Neural cell (in vitro differentiated cells): ENCODE results near the gene FOXO1. TPM values are rescaled to one million over a fixed set of nuclear protein-coding genes. Genes with fewer than 3 reads are reported as not detected.

Experiments used
- H2AFZ ChIP-seq: fragments of 200-600, 300-800 bp; sonication (generic), shearing (Covaris generic); 2 replicates; pipeline ENCODE4 v1.6.0; 2014; ENCODE audit warnings: low read depth, mild to moderate bottlenecking, antibody characterized with exemption, low read length, moderate library complexity
- H3F3A ChIP-seq: fragments of 200-600 bp; shearing (Covaris generic); 2 replicates; pipeline ENCODE4 v1.6.1; 2016; ENCODE audit warnings: mild to moderate bottlenecking, moderate library complexity, mixed read lengths, antibody characterized with exemption, low read length; ENCODE audit not compliant: insufficient read depth, poor library complexity, severe bottlenecking
- H3K27ac ChIP-seq: fragments of 200-600, 300-800 bp; sonication (generic), shearing (Covaris generic); 2 replicates; pipeline ENCODE4 v1.5.1; 2014; ENCODE audit warnings: mild to moderate bottlenecking, low read length, moderate library complexity
- H3K27me3 ChIP-seq: fragments of 300-800, 200-600 bp; sonication (generic), shearing (Covaris generic); 2 replicates; pipeline ENCODE4 v1.6.0; 2014; ENCODE audit warnings: mild to moderate bottlenecking, low read depth, low read length, moderate library complexity; ENCODE audit not compliant: insufficient read depth
- H3K36me3 ChIP-seq: fragments of 300-800, 200-600 bp; sonication (generic), shearing (Covaris generic); 2 replicates; pipeline ENCODE4 v1.5.1; 2014; ENCODE audit warnings: mild to moderate bottlenecking, antibody characterized with exemption, low read length, moderate library complexity; ENCODE audit not compliant: insufficient read depth
- H3K4me2 ChIP-seq: fragments of 300-800, 200-600 bp; sonication (generic), shearing (Covaris generic); 2 replicates; pipeline ENCODE4 v1.6.0; 2014; ENCODE audit warnings: mild to moderate bottlenecking, low read length
- H3K4me3 ChIP-seq: fragments of 300-800, 200-600 bp; sonication (generic), shearing (Covaris generic); 2 replicates; pipeline ENCODE4 v1.5.1; 2014; ENCODE audit warnings: mild to moderate bottlenecking, low read length, moderate library complexity
- H3K79me2 ChIP-seq: fragments of 200-600 bp; shearing (Covaris generic); replicated peaks from 2 replicates; pipeline ENCODE4 v1.6.0; 2014; ENCODE audit warnings: mild to moderate bottlenecking, low read length, moderate library complexity; ENCODE audit not compliant: insufficient read depth
- H3K9ac ChIP-seq: fragments of 300-800, 200-600 bp; sonication (generic), shearing (Covaris generic); 2 replicates; pipeline ENCODE4 v1.6.1; 2016; ENCODE audit warnings: mild to moderate bottlenecking, low read length, mixed read lengths
- H3K9me2 ChIP-seq: fragments of 200-600 bp; shearing (Covaris generic); 2 replicates; pipeline ENCODE4 v1.6.1; 2016; ENCODE audit warnings: mild to moderate bottlenecking, low read length, mixed read lengths; ENCODE audit not compliant: insufficient read depth
- H3K9me3 ChIP-seq: fragments of 200-600, 300-800 bp; sonication (generic), shearing (Covaris generic); 2 replicates; pipeline ENCODE4 v1.6.1; 2016; ENCODE audit warnings: mild to moderate bottlenecking, mixed run types, low read length, moderate library complexity, mixed read lengths
- H4K20me1 ChIP-seq: fragments of 200-600 bp; shearing (Covaris generic); 2 replicates; pipeline ENCODE4 v1.6.1; 2016; ENCODE audit warnings: mild to moderate bottlenecking, mixed run types; ENCODE audit not compliant: insufficient read depth
- EP300 ChIP-seq: fragments of 450-650 bp; conservative IDR thresholded peaks from 2 replicates; pipeline ENCODE4 v1.6.1; 2014; ENCODE audit warnings: antibody characterized with exemption, mild to moderate bottlenecking, moderate library complexity; ENCODE audit not compliant: poor library complexity, severe bottlenecking
- EZH2 ChIP-seq: fragments of 200-600, 300-800 bp; shearing (Covaris generic), sonication (generic); IDR thresholded peaks from 2 replicates; pipeline ENCODE4 v1.6.1; 2014; ENCODE audit warnings: antibody characterized with exemption, low read length, borderline replicate concordance, mild to moderate bottlenecking; ENCODE audit not compliant: insufficient read depth, poor library complexity, severe bottlenecking
- MXI1 ChIP-seq: fragments of 450-650 bp; conservative IDR thresholded peaks from 2 replicates; pipeline ENCODE4 v1.6.1; 2014; ENCODE audit warnings: antibody characterized with exemption, mild to moderate bottlenecking; ENCODE audit not compliant: poor library complexity, severe bottlenecking
- POLR2AphosphoS5 ChIP-seq: IDR thresholded peaks from 2 replicates; pipeline ENCODE4 v1.6.1; 2012
- RAD21 ChIP-seq: fragments of 450-650 bp; conservative IDR thresholded peaks from 2 replicates; pipeline ENCODE4 v1.6.1; 2014; ENCODE audit warnings: antibody characterized with exemption, mild to moderate bottlenecking, moderate library complexity
- SMC3 ChIP-seq: fragments of 450-650 bp; conservative IDR thresholded peaks from 2 replicates; pipeline ENCODE4 v1.6.1; 2014; ENCODE audit warnings: antibody characterized with exemption, mild to moderate bottlenecking, moderate library complexity; ENCODE audit not compliant: poor library complexity
- TAF1 ChIP-seq: IDR thresholded peaks from 2 replicates; pipeline ENCODE4 v1.6.1; 2012; ENCODE audit warnings: low read depth
- polyA plus RNA-seq: library from polyadenylated mRNA; depleted of rRNA; stranded (reverse); fragments of >200 nt; gene quantifications from 2 replicates; pipeline ENCODE4 v1.2.3, GENCODE V29; 2014
- TF ChIP-seq, protein P1 (sequence below): fragments of 450-650 bp; IDR thresholded peaks from 2 replicates; pipeline ENCODE4 v1.5.1; 2014; ENCODE audit warnings: antibody characterized with exemption, mild to moderate bottlenecking, moderate library complexity; ENCODE audit not compliant: poor library complexity, severe bottlenecking
- TF ChIP-seq, protein P2 (sequence below): IDR thresholded peaks from 2 replicates; pipeline ENCODE4 v1.6.1; 2012; ENCODE audit warnings: borderline replicate concordance

FOXO1 gene
- polyA plus RNA-seq, 1 donor from 2014 or later, result 1.2 TPM

DNA sequence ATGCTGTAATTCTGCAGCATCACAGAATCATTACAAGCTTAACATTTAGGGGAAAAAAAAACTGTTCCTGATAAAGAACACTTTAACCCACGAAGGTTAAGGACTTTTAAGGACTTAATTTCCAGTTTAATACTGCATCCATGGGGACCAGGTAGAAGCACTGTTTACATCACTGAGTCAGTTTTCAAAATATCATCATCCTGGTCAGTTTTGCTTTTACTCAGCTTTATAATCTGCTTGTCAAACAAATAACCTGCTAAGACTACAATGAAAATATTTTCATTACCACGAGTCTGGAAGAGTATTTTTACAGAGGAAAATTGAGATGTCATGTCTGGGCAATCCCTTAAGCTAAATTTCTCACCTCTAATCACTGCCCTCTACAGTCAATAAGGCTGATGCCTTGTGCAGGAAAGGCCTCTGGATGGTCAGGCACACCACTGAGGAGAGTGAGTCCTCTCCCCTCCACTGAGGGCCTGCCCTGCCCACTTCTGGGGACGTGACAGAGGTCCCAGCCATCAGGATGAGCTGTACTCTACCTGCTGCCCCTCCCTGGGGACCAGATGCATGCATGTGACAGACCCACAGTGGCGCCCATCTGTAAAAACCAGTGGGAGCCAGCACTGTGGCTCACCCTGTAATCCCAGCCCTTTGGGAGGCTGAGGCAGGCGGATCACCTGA is 31.0 kb downstream of the FOXO1 start:
- Histone ChIP-seq H3K4me2 (no peak overlapping the region), H3K27ac (no peak overlapping the region), H3K27me3 (no peaks in the 10 kb centered on the region), H3K4me3 (no peak overlapping the region), H3K79me2 (no peaks in the 10 kb centered on the region), H3K9ac (no peak overlapping the region), H3K36me3 (no peaks in the 10 kb centered on the region), H2AFZ (no peak overlapping the region), H3F3A (no peaks in the 10 kb centered on the region), H4K20me1 (no peaks in the 10 kb centered on the region), H3K9me2 (no peaks in the 10 kb centered on the region), H3K9me3 (no peaks in the 10 kb centered on the region)
- TF ChIP-seq, protein P1, sequence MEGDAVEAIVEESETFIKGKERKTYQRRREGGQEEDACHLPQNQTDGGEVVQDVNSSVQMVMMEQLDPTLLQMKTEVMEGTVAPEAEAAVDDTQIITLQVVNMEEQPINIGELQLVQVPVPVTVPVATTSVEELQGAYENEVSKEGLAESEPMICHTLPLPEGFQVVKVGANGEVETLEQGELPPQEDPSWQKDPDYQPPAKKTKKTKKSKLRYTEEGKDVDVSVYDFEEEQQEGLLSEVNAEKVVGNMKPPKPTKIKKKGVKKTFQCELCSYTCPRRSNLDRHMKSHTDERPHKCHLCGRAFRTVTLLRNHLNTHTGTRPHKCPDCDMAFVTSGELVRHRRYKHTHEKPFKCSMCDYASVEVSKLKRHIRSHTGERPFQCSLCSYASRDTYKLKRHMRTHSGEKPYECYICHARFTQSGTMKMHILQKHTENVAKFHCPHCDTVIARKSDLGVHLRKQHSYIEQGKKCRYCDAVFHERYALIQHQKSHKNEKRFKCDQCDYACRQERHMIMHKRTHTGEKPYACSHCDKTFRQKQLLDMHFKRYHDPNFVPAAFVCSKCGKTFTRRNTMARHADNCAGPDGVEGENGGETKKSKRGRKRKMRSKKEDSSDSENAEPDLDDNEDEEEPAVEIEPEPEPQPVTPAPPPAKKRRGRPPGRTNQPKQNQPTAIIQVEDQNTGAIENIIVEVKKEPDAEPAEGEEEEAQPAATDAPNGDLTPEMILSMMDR, result no peak
- TF ChIP-seq SMC3 (no peak), RAD21 (no peak), EP300 (no peak), TAF1 (no peak), EZH2 (no peak), POLR2AphosphoS5 (no peak), MXI1 (no peak)
- TF ChIP-seq, protein P2, sequence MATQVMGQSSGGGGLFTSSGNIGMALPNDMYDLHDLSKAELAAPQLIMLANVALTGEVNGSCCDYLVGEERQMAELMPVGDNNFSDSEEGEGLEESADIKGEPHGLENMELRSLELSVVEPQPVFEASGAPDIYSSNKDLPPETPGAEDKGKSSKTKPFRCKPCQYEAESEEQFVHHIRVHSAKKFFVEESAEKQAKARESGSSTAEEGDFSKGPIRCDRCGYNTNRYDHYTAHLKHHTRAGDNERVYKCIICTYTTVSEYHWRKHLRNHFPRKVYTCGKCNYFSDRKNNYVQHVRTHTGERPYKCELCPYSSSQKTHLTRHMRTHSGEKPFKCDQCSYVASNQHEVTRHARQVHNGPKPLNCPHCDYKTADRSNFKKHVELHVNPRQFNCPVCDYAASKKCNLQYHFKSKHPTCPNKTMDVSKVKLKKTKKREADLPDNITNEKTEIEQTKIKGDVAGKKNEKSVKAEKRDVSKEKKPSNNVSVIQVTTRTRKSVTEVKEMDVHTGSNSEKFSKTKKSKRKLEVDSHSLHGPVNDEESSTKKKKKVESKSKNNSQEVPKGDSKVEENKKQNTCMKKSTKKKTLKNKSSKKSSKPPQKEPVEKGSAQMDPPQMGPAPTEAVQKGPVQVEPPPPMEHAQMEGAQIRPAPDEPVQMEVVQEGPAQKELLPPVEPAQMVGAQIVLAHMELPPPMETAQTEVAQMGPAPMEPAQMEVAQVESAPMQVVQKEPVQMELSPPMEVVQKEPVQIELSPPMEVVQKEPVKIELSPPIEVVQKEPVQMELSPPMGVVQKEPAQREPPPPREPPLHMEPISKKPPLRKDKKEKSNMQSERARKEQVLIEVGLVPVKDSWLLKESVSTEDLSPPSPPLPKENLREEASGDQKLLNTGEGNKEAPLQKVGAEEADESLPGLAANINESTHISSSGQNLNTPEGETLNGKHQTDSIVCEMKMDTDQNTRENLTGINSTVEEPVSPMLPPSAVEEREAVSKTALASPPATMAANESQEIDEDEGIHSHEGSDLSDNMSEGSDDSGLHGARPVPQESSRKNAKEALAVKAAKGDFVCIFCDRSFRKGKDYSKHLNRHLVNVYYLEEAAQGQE, result no peak

DNA sequence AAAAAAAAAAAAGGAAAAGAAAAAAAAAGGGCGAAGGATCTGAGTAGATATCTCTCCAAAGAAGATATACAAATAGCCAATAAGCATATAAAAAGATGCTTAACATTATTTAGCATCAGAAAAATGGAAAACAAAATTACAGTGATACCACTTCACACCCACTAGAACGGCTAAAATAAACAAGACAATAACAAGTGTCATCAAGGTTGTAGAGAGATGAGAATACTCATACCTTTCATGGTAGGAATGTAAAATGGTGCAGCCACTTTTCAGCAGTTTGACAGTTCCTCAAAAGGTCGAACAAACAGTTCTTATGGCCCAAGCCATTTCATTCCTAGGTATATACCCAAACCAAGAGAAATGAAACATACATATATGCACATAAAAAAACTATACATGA is 33.5 kb downstream of the FOXO1 start:
- no peak overlapping the region for H2AFZ ChIP-seq
- H3K27me3 ChIP-seq, result no peaks in the 10 kb centered on the region
- TF ChIP-seq SMC3 (no peak), RAD21 (no peak), TAF1 (no peak), POLR2AphosphoS5 (no peak), MXI1 (no peak), EP300 (no peak), EZH2 (no peak)
- TF ChIP-seq, protein P1, result no peak
- TF ChIP-seq, protein P2, result no peak
- H3K4me2 ChIP-seq, result no peak overlapping the region
- H3K36me3 ChIP-seq, result no peaks in the 10 kb centered on the region
- no peaks in the 10 kb centered on the region for H3K79me2 ChIP-seq
- no peak overlapping the region for H3K27ac ChIP-seq
- no peak overlapping the region for H3K9ac ChIP-seq
- H3K9me2 ChIP-seq, result no peaks in the 10 kb centered on the region
- H3F3A ChIP-seq, result no peaks in the 10 kb centered on the region
- no peaks in the 10 kb centered on the region for H3K9me3 ChIP-seq
- no peaks in the 10 kb centered on the region for H4K20me1 ChIP-seq
- no peak overlapping the region for H3K4me3 ChIP-seq
